ENCODE measurements around the gene TMEM150B.

TMEM150B gene

DNA sequence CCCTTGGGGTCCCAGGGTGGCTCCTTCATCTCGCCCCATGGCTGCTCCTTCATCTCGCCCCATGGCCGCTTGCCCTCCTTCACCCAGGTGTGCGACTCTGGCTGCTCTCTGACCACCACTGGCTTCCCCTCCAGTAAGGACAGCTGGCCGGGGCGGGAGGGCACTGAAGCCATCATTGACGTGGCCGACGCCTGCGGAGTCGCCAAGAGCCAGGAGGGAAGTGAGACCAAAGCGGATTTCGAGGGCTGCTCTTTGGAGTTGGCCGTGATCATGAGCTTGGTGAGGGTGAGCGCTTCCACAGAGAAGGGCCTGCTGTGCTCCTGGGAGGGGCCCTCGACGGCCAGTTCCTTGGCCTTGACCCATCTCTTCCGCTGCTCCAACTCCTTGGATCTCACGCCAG is 33.4 kb upstream of the TMEM150B start:
- Histone ChIP-seq H3K27me3 (ENCODE audit: insufficient read depth, low read depth, severe bottlenecking) (no peaks in the 10 kb centered on the region), H3K36me3 (no peaks in the 10 kb centered on the region)

DNA sequence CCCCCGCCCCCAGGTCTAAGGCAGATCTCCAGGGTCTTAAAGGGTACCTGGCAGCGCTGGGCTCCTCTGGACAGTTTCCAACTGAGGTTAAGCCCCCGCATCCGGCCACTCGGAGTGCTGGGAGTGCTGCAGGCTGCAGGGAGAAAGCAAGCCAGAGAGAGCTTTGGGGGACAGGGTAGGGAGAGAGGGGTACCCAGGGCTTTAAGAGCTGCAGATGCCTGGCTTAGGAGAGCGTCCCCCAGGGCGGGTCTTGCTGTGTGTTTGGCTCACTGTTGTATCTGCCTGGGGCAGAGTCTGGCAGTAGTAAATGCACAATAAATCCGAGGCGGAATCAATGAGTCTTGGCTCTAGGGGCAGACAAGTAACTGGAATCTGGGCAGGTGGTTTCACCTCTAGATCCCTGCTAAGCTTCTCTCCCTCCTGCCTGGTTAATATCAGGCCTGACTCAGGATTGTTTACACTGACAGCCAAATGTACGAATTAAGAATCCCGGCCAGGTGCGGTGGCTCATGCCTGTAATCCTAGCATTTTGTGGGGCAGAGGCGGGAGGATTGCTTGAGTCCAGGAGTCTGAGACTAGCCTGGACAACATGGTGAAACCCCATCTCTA is 30.2 kb upstream of the TMEM150B start:
- Histone ChIP-seq H3K27me3 (ENCODE audit: insufficient read depth, low read depth, severe bottlenecking) (no peaks in the 10 kb centered on the region), H3K27ac (peak overlapping the region; percentile 42), H3K4me3 (ENCODE audit: low read depth, low read length) (no peak overlapping the region), H3K36me3 (peaks cover under 1% of the 10 kb centered on the region; the same call in 1 of the 2 replicates), H3K9me3 (ENCODE audit: severe bottlenecking) (no peaks in the 10 kb centered on the region)
- TF ChIP-seq, protein P1, sequence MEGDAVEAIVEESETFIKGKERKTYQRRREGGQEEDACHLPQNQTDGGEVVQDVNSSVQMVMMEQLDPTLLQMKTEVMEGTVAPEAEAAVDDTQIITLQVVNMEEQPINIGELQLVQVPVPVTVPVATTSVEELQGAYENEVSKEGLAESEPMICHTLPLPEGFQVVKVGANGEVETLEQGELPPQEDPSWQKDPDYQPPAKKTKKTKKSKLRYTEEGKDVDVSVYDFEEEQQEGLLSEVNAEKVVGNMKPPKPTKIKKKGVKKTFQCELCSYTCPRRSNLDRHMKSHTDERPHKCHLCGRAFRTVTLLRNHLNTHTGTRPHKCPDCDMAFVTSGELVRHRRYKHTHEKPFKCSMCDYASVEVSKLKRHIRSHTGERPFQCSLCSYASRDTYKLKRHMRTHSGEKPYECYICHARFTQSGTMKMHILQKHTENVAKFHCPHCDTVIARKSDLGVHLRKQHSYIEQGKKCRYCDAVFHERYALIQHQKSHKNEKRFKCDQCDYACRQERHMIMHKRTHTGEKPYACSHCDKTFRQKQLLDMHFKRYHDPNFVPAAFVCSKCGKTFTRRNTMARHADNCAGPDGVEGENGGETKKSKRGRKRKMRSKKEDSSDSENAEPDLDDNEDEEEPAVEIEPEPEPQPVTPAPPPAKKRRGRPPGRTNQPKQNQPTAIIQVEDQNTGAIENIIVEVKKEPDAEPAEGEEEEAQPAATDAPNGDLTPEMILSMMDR (IDR thresholded peaks at IDR 0.05; ENCODE audit: low read depth, low read length), result no peak
- peak; percentile 71 for DNase-seq

More for the DNA sequence above, 33.4 kb upstream of the TMEM150B start:
- TF ChIP-seq, protein P1 (IDR thresholded peaks at IDR 0.05; ENCODE audit: low read depth, low read length), result no peak
- no peaks in the 10 kb centered on the region for H3K9me3 ChIP-seq (ENCODE audit: severe bottlenecking)
- H3K4me3 ChIP-seq (ENCODE audit: low read depth, low read length), result no peak overlapping the region
- H3K27ac ChIP-seq, result no peak overlapping the region
- no peak for DNase-seq

DNA sequence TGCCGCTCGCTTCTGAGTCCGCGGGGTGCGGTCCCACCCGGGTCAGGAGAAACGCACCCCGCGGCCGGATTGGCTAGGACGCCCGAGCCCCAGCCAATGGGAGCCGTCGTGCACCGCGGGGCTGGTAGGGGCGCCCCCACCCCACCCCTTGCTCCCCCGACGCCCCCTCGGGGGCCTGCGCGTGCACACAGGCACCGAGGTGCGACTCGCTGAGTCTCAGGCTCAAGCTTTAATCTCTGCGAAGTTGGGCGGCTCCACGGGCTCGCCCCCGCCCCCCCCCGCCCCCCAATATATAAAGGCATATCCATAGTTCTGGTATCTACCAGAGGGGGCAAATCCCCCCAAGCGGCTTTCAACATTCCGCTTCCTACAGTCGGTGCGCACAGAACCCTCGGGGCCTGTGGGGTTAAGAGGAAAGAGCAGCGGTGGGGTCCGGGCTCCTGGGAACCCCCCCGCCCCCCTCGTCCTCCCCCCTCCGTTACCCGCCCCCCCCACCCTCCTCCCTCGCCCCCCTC is 29.6 kb upstream of the TMEM150B start, which contains the start of gene COX6B2:
TSS of gene COX6B2 (minus strand) at position 22 of the 515 bp plus-strand sequence. CDS start 198 bp downstream, outside the sequence.
- no peaks in the 10 kb centered on the region for H3K27me3 ChIP-seq (ENCODE audit: insufficient read depth, low read depth, severe bottlenecking)
- peak within 1 kb of the TSS; percentile 54 for H3K4me3 ChIP-seq (ENCODE audit: low read depth, low read length)
- peaks cover 3% of the 10 kb centered on the region; the same call in 1 of the 2 replicates for H3K36me3 ChIP-seq
- TF ChIP-seq, protein P1 (IDR thresholded peaks at IDR 0.05; ENCODE audit: low read depth, low read length), result no peak
- H3K9me3 ChIP-seq (ENCODE audit: severe bottlenecking), result no peaks in the 10 kb centered on the region
- DNase-seq, result no peak
- peak within 1 kb of the TSS; percentile 42 for H3K27ac ChIP-seq

DNA sequence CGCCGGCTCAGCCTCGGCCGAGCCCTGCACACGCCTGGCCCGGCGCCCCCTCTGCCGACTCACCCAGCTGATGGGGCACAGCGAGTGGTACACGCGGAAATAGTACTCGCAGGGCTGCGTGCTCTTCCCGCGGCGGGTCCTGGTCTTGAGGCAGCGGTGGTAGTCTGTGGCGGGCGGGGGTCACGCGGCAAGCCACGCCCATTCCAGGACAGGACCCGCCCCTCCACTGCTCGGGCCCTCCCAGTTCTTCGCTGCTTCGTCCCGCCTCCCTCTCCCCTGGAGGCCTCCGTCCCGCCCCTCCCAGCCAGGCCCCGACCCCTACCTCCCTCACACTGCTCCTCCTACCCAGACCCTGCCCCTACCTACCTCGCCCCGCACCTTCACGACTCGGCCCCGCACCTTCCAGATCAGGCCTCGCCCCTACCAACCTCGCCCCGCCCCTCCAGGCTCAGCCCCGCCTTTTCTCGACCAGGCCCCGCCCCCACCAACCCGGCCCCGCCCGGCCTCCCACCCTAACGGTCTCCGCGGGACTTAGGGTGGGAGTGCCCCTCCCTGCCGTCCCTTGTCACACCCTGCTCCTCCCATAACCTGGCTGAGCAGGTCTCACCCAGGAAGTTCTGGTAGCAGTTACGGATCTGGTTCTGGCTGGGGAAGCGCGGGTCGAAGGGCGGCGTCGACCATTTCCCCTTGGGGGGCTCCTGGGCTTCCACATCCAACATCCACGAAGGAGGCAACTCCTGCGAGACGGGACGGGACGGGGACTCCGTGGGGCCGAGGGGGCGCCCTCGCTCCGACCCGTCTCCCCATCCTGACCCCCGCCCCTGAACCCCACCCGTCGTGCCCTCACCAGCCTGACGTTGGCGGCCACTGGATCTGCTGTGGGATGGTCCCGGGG is 28.9 kb upstream of the TMEM150B start:
- peak; percentile 73 for DNase-seq
- Histone ChIP-seq H3K27me3 (ENCODE audit: insufficient read depth, low read depth, severe bottlenecking) (no peaks in the 10 kb centered on the region), H3K36me3 (peaks cover 7% of the 10 kb centered on the region), H3K4me3 (ENCODE audit: low read depth, low read length) (peak overlapping the region; percentile 54), H3K9me3 (ENCODE audit: severe bottlenecking) (no peaks in the 10 kb centered on the region), H3K27ac (no peak overlapping the region)
- TF ChIP-seq, protein P1 (IDR thresholded peaks at IDR 0.05; ENCODE audit: low read depth, low read length), result no peak

DNA sequence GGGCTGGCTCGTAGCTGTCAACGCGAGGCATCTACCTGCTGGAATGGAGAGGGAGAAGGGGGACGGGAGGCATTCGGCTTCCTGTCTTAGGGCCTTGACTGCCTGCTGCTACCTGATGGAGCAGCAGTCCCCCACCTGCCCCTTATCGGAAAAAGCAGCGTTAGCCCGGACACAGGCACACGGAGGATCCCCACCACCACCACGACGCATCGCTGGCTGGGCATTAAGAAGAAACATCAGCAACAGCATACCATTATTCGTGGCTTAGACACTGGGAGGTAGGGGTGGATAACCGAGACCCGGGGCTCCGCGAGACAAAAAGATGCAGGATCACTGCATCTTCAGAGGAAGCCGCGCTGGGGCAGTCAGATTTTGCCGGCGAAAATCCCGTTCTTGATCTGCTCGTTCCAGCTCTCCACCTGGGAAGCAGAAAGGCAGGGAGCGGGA is 28.2 kb upstream of the TMEM150B start:
- DNase-seq, result no peak
- no peaks in the 10 kb centered on the region for H3K27me3 ChIP-seq (ENCODE audit: insufficient read depth, low read depth, severe bottlenecking)
- no peak overlapping the region for H3K27ac ChIP-seq

More for the DNA sequence above, 28.2 kb upstream of the TMEM150B start:
- Histone ChIP-seq H3K9me3 (ENCODE audit: severe bottlenecking) (no peaks in the 10 kb centered on the region), H3K36me3 (peaks cover 11% of the 10 kb centered on the region), H3K4me3 (ENCODE audit: low read depth, low read length) (peak overlapping the region; percentile 54)
- TF ChIP-seq, protein P1 (IDR thresholded peaks at IDR 0.05; ENCODE audit: low read depth, low read length), result no peak
